ENCODE measurements around the gene TMEM250. TPM values are rescaled to one million over a fixed set of nuclear protein-coding genes. Genes with fewer than 3 reads are reported as not detected.

TMEM250 gene
- total RNA-seq, 1 donor from 2014 or later = 25.0 TPM

DNA sequence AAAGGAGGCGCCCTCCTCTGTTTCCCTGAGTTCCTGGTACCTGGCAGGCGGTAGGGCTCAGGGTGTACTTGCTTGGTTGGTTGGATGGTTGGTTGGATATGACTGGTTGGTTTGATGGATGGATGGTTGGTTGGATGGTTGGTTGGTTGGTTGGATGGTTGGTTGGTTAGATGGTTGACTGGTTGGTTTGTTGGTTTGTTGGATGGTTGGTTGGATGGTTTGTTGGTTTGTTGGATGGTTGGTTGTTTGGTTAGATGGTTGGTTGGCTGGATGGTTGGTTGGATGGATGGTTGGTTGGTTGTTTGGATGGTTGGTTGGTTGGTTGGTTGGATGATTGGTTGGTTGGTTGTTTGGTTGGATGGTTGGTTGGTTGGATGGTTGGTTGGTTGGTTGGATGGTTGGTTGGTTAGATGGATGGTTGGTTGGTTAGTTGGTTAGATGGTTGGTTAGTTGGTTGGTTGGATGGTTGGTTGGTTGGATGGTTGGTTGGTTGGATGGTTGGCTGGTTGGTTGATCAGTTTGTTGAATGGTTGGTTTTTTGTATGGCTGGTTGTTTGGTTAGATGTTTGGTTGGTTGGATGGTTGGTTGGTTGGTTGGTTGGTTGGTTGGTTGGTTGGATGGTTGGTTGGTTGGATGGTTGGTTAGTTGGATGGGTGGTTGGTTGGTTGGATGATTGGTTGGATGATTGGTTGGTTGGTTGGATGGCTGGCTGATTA is 6.5 kb upstream of the TMEM250 start:
- no peaks in the 10 kb centered on the region for H3K9me3 ChIP-seq
- TF ChIP-seq, protein P1, sequence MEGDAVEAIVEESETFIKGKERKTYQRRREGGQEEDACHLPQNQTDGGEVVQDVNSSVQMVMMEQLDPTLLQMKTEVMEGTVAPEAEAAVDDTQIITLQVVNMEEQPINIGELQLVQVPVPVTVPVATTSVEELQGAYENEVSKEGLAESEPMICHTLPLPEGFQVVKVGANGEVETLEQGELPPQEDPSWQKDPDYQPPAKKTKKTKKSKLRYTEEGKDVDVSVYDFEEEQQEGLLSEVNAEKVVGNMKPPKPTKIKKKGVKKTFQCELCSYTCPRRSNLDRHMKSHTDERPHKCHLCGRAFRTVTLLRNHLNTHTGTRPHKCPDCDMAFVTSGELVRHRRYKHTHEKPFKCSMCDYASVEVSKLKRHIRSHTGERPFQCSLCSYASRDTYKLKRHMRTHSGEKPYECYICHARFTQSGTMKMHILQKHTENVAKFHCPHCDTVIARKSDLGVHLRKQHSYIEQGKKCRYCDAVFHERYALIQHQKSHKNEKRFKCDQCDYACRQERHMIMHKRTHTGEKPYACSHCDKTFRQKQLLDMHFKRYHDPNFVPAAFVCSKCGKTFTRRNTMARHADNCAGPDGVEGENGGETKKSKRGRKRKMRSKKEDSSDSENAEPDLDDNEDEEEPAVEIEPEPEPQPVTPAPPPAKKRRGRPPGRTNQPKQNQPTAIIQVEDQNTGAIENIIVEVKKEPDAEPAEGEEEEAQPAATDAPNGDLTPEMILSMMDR (IDR thresholded peaks at IDR 0.05) = no peak
- TF ChIP-seq POLR2A (IDR thresholded peaks at IDR 0.05) (no peak), POLR2AphosphoS5 (IDR thresholded peaks at IDR 0.05; ENCODE audit: insufficient read depth in 1 of 2, low read depth in 1 of 2) (no peak)
- H3K27me3 ChIP-seq = no peaks in the 10 kb centered on the region
- H3K27ac ChIP-seq = no peak overlapping the region
- H3K36me3 ChIP-seq = no peaks in the 10 kb centered on the region
- H3K4me3 ChIP-seq = no peak overlapping the region
- H3K4me1 ChIP-seq = peaks cover 13% of the 10 kb centered on the region
- no peak for DNase-seq (ENCODE audit: extremely low spot score in 2 of 2)
- intact Hi-C loops (cut with DNase I) = loop anchor here (5.0 kb wide), 1 partner anchor 263 kb away; no protein-coding TSS in a partner anchor

DNA sequence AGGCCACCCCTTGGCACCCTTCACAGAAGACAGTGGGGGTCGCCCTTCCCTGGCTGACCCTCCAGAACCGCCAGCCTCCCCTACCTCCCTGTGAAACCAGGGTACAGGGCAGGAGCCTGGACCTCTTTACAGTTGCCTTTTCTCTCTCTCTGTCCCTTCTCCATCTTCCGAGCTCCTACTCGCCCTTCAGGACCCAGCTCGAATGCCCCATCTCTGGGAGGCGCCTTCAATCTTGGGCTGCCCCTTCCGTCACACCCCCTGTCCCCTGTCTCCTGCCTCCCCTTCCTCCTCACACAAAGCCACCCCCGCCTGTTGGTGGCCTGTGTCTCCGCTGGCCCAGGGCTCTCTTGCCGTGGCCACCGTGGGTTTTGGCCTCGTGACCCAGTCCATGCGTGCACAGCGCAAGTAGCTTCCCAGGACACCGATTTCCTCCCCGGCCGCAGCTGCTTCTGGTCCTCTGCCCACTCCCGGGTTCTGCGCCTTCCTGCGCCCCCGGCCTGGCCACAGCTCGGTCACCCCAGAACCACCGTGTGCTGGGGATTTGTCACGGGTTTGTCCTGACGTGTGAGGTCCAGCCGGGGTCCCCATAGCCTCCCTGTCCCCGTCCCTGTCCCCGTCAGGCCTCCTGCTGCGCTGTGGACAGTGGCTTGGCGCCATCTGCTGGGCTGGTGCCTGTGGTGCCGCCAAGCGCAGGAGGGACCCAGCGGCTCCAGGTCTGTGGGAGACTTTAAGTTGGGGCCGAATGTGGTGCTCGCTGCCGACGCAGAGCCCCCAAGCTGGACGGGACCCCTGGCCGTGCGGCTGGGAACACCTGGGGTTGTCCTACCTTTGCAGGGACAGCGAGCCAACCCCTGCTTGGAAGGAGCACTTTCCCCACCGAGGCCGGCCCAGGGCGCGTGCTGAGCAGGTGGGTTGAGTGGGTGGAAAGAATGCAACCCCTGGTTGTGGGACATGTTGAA is 4.0 kb upstream of the TMEM250 start:
- no peak overlapping the region for H3K27ac ChIP-seq
- H3K9me3 ChIP-seq = no peaks in the 10 kb centered on the region
- H3K27me3 ChIP-seq = no peaks in the 10 kb centered on the region
- no peak overlapping the region for H3K4me3 ChIP-seq
- intact Hi-C loops (cut with DNase I) = loop anchor here (2.0 to 5.0 kb wide), 2 partner anchors 152 to 260 kb away; no protein-coding TSS in a partner anchor
- DNase-seq (ENCODE audit: extremely low spot score in 2 of 2) = no peak
- no peaks in the 10 kb centered on the region for H3K36me3 ChIP-seq
- no peak for TF ChIP-seq POLR2A (IDR thresholded peaks at IDR 0.05)
- TF ChIP-seq, protein P1 (IDR thresholded peaks at IDR 0.05) = peak; percentile 97 to 99 (median 98)
- TF ChIP-seq POLR2AphosphoS5 (IDR thresholded peaks at IDR 0.05; ENCODE audit: insufficient read depth in 1 of 2, low read depth in 1 of 2) = peak in 1 of 2 donors; percentile 48
- H3K4me1 ChIP-seq = peaks cover 26% of the 10 kb centered on the region

DNA sequence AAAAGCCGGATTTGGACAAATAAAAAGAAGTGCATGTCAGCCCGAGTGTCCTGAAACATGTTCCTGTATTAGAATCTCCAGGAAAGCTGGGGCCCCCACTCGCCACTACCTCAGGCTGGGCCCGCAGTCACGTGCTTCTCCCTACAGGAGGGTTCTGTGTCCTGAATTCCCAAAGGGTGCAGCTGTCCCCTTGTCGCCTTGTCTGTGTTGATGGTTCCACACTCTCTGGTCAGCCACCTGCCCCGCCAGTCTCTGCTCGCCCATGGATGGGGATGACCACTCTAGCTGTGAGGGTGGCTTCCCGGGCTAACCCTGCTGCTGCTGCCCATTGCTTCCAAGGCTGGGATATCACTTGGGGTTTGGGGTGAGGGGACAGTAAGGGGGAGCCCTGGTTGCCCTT is 3.1 kb upstream of the TMEM250 start:
- Histone ChIP-seq H3K9me3 (no peaks in the 10 kb centered on the region), H3K27me3 (no peaks in the 10 kb centered on the region), H3K27ac (no peak overlapping the region), H3K4me1 (peaks cover 35% of the 10 kb centered on the region), H3K36me3 (no peaks in the 10 kb centered on the region), H3K4me3 (no peak overlapping the region)
- DNase-seq (ENCODE audit: extremely low spot score in 2 of 2) = no peak
- TF ChIP-seq, protein P1 (IDR thresholded peaks at IDR 0.05) = no peak
- TF ChIP-seq POLR2AphosphoS5 (IDR thresholded peaks at IDR 0.05; ENCODE audit: insufficient read depth in 1 of 2, low read depth in 1 of 2) (no peak), POLR2A (IDR thresholded peaks at IDR 0.05) (no peak)
- intact Hi-C loops (cut with DNase I) = loop anchor here (2.0 to 5.0 kb wide), 2 partner anchors 151 to 260 kb away; no protein-coding TSS in a partner anchor

DNA sequence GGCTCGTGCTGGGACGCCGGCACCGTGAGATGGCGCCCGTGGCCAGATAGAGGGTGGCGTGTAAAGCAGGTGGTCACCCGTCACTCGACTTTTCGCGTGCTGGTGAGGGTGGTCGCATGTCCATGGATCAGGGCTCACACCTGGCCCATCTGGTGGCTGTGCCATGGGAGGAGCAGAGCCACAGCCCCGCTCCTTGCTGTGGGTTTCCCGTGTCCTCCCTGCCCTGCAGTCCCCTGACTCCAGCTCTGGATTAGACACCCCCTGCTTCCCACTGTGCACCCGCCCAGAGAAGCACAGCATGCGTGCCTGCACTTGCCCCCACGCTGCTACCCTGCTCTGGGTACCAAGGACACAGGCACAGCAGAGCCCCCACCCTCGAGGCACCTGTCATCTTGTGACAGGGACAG is 1.8 kb upstream of the TMEM250 start:
- Histone ChIP-seq H3K9me3 (no peaks in the 10 kb centered on the region), H3K27me3 (no peaks in the 10 kb centered on the region), H3K36me3 (peaks cover 0 to 9% of the 10 kb centered on the region in 2 donors), H3K27ac (no peak overlapping the region), H3K4me1 (peaks cover 42% of the 10 kb centered on the region), H3K4me3 (no peak overlapping the region)
- intact Hi-C loops (cut with DNase I) = loop anchor here (5.0 kb wide), 1 partner anchor 258 kb away; no protein-coding TSS in a partner anchor
- DNase-seq (ENCODE audit: extremely low spot score in 2 of 2) = no peak
- TF ChIP-seq POLR2A (IDR thresholded peaks at IDR 0.05) (no peak), POLR2AphosphoS5 (IDR thresholded peaks at IDR 0.05; ENCODE audit: insufficient read depth in 1 of 2, low read depth in 1 of 2) (no peak)
- TF ChIP-seq, protein P1 (IDR thresholded peaks at IDR 0.05) = no peak
